Trophoblast cell (in vitro differentiated cells and primary cell): ENCODE measurements around the gene DNMT3B.
"Not testable (repeated sequence)": the region's sequence is repeated elsewhere in the genome, so short reads cannot be mapped to it uniquely, and the experiment has no call there.

Experiments
- DNase-seq, 2 donors: peaks; one replicate each; pipeline ENCODE4 v3.0.0-alpha.2; 2016
- H2AFZ ChIP-seq: 2 replicates; pipeline ENCODE4 v1.6.1; 2013; ENCODE audit warnings: low read length, moderate library complexity, mild to moderate bottlenecking; ENCODE audit not compliant: insufficient read depth, poor library complexity
- H2AK5ac ChIP-seq: 2 replicates; pipeline ENCODE4 v1.6.1; 2013; ENCODE audit warnings: mild to moderate bottlenecking, low read length
- H2BK120ac ChIP-seq: 2 replicates; pipeline ENCODE4 v1.6.1; 2013; ENCODE audit warnings: low read length, mild to moderate bottlenecking, moderate library complexity; ENCODE audit not compliant: insufficient read depth, poor library complexity
- H2BK12ac ChIP-seq: 2 replicates; pipeline ENCODE4 v1.6.1; 2013; ENCODE audit warnings: mild to moderate bottlenecking, low read length, moderate library complexity
- H2BK5ac ChIP-seq: 2 replicates; pipeline ENCODE4 v1.6.1; 2013; ENCODE audit warnings: low read length, low read depth, moderate library complexity, mild to moderate bottlenecking; ENCODE audit not compliant: poor library complexity
- H3K14ac ChIP-seq: 2 replicates; pipeline ENCODE4 v1.6.1; 2013; ENCODE audit warnings: mild to moderate bottlenecking, low read length
- H3K18ac ChIP-seq: 2 replicates; pipeline ENCODE4 v1.6.1; 2013; ENCODE audit warnings: mild to moderate bottlenecking, low read length
- H3K23ac ChIP-seq: 2 replicates; pipeline ENCODE4 v1.6.1; 2013; ENCODE audit warnings: low read length
- H3K27ac ChIP-seq: 2 replicates; pipeline ENCODE4 v1.5.1; 2013; ENCODE audit warnings: low read depth, mild to moderate bottlenecking, inconsistent platforms, low read length, moderate library complexity
- H3K27me3 ChIP-seq: 2 replicates; pipeline ENCODE4 v1.6.1; 2013; ENCODE audit warnings: inconsistent platforms, mild to moderate bottlenecking, low read length, moderate library complexity; ENCODE audit not compliant: insufficient read depth
- H3K36me3 ChIP-seq, 2 experiments: 1 replicate in 1 of 2; 2 replicates in 1 of 2; pipeline ENCODE4 v1.6.1; 2013; ENCODE audit warnings: low read length in 2 of 2, mild to moderate bottlenecking in 2 of 2, moderate library complexity in 1 of 2; ENCODE audit not compliant: insufficient read depth in 2 of 2, control insufficient read depth in 1 of 2
- H3K4ac ChIP-seq: 2 replicates; pipeline ENCODE4 v1.6.1; 2013; ENCODE audit warnings: low read depth, mild to moderate bottlenecking, low read length, moderate library complexity
- H3K4me1 ChIP-seq, 2 experiments: 1 replicate in 1 of 2; 2 replicates in 1 of 2; pipeline ENCODE4 v1.6.1; 2013; ENCODE audit warnings: low read length in 2 of 2, mild to moderate bottlenecking in 2 of 2, moderate library complexity in 1 of 2; ENCODE audit not compliant: insufficient read depth in 2 of 2, control insufficient read depth in 1 of 2
- H3K4me2 ChIP-seq: 2 replicates; pipeline ENCODE4 v1.6.1; 2013; ENCODE audit warnings: inconsistent platforms, mild to moderate bottlenecking, low read length, moderate library complexity
- H3K4me3 ChIP-seq: 2 replicates; pipeline ENCODE4 v1.5.1; 2013; ENCODE audit warnings: mild to moderate bottlenecking, low read depth, low read length, inconsistent platforms
- H3K79me1 ChIP-seq: one replicate; pipeline ENCODE4 v1.6.1; 2013; ENCODE audit warnings: low read length
- H3K79me2 ChIP-seq: 2 replicates; pipeline ENCODE4 v1.6.1; 2013; ENCODE audit warnings: low read length, mild to moderate bottlenecking; ENCODE audit not compliant: control insufficient read depth, insufficient read depth, poor library complexity
- H3K9ac ChIP-seq: 2 replicates; pipeline ENCODE4 v1.6.1; 2013; ENCODE audit warnings: mild to moderate bottlenecking, low read length
- H3K9me3 ChIP-seq: 2 replicates; pipeline ENCODE4 v1.6.1; 2013; ENCODE audit warnings: low read depth, mild to moderate bottlenecking, control low read depth, inconsistent platforms, low read length; ENCODE audit not compliant: insufficient read depth
- H4K12ac ChIP-seq: 2 replicates; pipeline ENCODE4 v1.6.1; 2013; ENCODE audit warnings: low read depth, mild to moderate bottlenecking, low read length, moderate library complexity
- H4K8ac ChIP-seq: 2 replicates; pipeline ENCODE4 v1.6.1; 2013; ENCODE audit warnings: low read depth, mild to moderate bottlenecking, low read length, moderate library complexity
- H4K91ac ChIP-seq: one replicate; pipeline ENCODE4 v1.6.1; 2013; ENCODE audit warnings: low read depth, mild to moderate bottlenecking, low read length, moderate library complexity
- WGBS: extraction: QIAGEN DNeasy Blood & Tissue Kit; methylation state at CpG from one replicate; pipeline ENCODE4 v1.1.7; 2013; ENCODE audit warnings: missing lambda C conversion rate; ENCODE audit not compliant: insufficient read length, insufficient coverage; ENCODE audit errors: extremely low coverage; 5-methylcytosine and 5-hydroxymethylcytosine counted together

DNMT3B gene

DNA sequence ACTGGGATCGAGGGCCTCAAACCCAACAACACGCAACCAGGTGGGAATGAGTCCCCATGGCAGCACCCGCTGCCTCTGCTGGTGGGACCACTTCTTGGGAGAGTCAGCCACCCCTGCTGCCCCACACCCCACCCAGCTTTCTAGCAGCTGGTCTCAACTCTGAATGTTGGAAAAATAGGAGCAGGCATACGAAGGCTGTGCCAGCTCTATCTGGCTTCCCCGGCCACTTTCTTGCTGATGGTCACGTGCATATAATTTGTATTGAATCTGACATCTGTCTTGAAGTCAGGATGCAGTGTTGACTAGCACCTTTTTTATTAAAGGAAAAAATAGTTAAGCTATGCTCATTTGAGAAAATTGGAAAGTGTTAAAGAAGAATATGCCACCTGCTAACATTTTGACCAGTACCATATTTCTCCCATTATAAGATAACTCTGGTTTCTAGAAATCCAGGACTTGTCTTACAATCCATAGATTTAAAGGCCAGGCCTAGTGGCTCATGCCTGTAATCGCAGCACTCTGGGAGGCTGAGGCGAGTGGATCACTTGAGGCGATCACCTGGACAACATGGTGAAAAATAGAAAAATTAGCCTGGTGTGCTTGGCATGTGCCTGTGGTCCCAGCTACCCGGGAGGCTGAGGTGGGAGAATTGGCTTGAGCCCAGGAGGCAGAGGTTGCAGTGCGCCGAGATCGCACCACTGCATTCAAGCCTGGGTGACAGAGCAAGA is 30.7 kb downstream of the DNMT3B start:
- H3K27me3 ChIP-seq: no peaks in the 10 kb centered on the region
- no peak overlapping the region for H4K8ac ChIP-seq

DNA sequence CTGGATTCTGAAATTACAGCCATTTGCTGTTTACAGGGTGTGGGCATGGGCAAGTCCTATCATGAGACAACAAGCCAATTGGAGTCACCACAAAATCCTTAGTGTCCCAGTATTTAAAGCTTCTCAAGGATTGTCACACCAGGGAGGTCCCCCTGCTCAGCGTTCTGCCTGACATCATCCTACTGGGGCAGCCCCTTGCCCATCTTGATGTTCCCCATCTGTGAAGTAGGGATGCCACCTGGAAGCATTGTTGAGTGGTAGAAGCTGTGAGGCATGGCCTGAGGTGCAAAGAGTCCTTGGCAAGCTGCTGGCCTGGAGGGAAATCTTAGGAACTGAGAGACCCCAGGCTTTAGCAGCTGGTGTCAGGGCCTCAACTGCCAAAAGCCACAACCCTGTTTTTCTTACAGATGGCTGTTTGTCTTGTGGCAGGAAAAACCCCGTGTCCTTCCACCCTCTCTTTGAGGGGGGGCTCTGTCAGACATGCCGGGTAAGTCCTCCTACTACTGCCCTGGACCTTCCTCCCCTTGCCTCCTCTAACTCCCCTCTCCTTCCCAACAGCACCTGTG is 34.3 kb downstream of the DNMT3B start:
- H2BK5ac ChIP-seq: no peak overlapping the region
- no peaks in the 10 kb centered on the region for H3K79me1 ChIP-seq
- H3K4me3 ChIP-seq: no peak overlapping the region
- H2AFZ ChIP-seq: no peak overlapping the region
- H4K8ac ChIP-seq: no peak overlapping the region
- H3K27ac ChIP-seq: no peak overlapping the region
- H4K12ac ChIP-seq: no peak overlapping the region
- H3K4me1 ChIP-seq: peaks cover 4 to 5% of the 10 kb centered on the region in 2 experiments
- peaks cover 2% of the 10 kb centered on the region for H3K9me3 ChIP-seq
- no peak overlapping the region for H3K23ac ChIP-seq
- H3K18ac ChIP-seq: no peak overlapping the region
- no peak overlapping the region for H3K9ac ChIP-seq
- no peak overlapping the region for H3K4me2 ChIP-seq
- no peaks in the 10 kb centered on the region for H3K27me3 ChIP-seq
- no CpG with 5 or more reads among the region's 3 CpGs for WGBS
- no peak overlapping the region for H3K14ac ChIP-seq
- no peak overlapping the region for H4K91ac ChIP-seq
- no peak overlapping the region for H2AK5ac ChIP-seq
- no peak overlapping the region for H2BK12ac ChIP-seq
- no peak for DNase-seq
- H3K4ac ChIP-seq: no peak overlapping the region
- peaks cover 57 to 76% of the 10 kb centered on the region in 2 experiments for H3K36me3 ChIP-seq
- no peaks in the 10 kb centered on the region for H3K79me2 ChIP-seq
- H2BK120ac ChIP-seq: no peak overlapping the region

More for the DNA sequence above, 30.7 kb downstream of the DNMT3B start:
- Histone ChIP-seq H3K79me1 (no peaks in the 10 kb centered on the region), H2BK5ac (peak overlapping the region; percentile 3), H2AFZ (no peak overlapping the region), H3K27ac (no peak overlapping the region), H3K4ac (no peak overlapping the region), H2BK12ac (no peak overlapping the region), H3K23ac (no peak overlapping the region), H4K91ac (no peak overlapping the region), H3K9me3 (peaks cover 2% of the 10 kb centered on the region), H2AK5ac (no peak overlapping the region), H4K12ac (no peak overlapping the region), H3K18ac (peak overlapping the region; percentile 37), H3K14ac (no peak overlapping the region), H3K4me2 (no peak overlapping the region), H3K4me3 (no peak overlapping the region), H3K79me2 (no peaks in the 10 kb centered on the region), H2BK120ac (no peak overlapping the region), H3K4me1 (peaks cover 4 to 5% of the 10 kb centered on the region in 2 experiments), H3K9ac (no peak overlapping the region), H3K36me3 (peaks cover 44 to 61% of the 10 kb centered on the region in 2 experiments)
- DNase-seq: no peak
- WGBS: no CpG with 5 or more reads among the region's 13 CpGs

- Histone ChIP-seq H3K27ac (no peak overlapping the region), H3K4me2 (no peak overlapping the region), H3K79me1 (no peaks in the 10 kb centered on the region), H4K12ac (no peak overlapping the region), H3K9ac (no peak overlapping the region), H3K27me3 (no peaks in the 10 kb centered on the region), H3K36me3 (peaks cover 55 to 75% of the 10 kb centered on the region in 2 experiments), H3K4me1 (peaks cover 4 to 5% of the 10 kb centered on the region in 2 experiments), H4K91ac (no peak overlapping the region), H3K4ac (no peak overlapping the region), H3K14ac (no peak overlapping the region), H3K4me3 (no peak overlapping the region), H2BK5ac (no peak overlapping the region), H4K8ac (no peak overlapping the region), H3K9me3 (peaks cover 2% of the 10 kb centered on the region), H2BK12ac (no peak overlapping the region), H3K18ac (no peak overlapping the region), H3K23ac (no peak overlapping the region), H3K79me2 (no peaks in the 10 kb centered on the region), H2AK5ac (no peak overlapping the region), H2BK120ac (no peak overlapping the region), H2AFZ (no peak overlapping the region)
- WGBS: no CpG with 5 or more reads among the region's 10 CpGs
- DNase-seq: peak; percentile 88 to 90
Measured at GRCh38 chr20:32796981-32797451, 34.8 kb downstream of the DNMT3B start.

- not testable (repeated sequence) for H3K4me1 ChIP-seq, H3K4me2 ChIP-seq, H2AK5ac ChIP-seq, H2BK12ac ChIP-seq, H3K23ac ChIP-seq, H3K4me3 ChIP-seq, H3K9ac ChIP-seq, H2BK120ac ChIP-seq, H3K14ac ChIP-seq, H4K91ac ChIP-seq, H3K18ac ChIP-seq, H3K79me2 ChIP-seq, H3K27ac ChIP-seq, H2AFZ ChIP-seq, H4K12ac ChIP-seq, H3K27me3 ChIP-seq, H3K9me3 ChIP-seq, H4K8ac ChIP-seq, H2BK5ac ChIP-seq, H3K79me1 ChIP-seq, H3K4ac ChIP-seq
- DNase-seq: peak; percentile 81 to 91
- H3K36me3 ChIP-seq: peaks cover 54 to 77% of the 10 kb centered on the region in 2 experiments
- no CpG with 5 or more reads among the region's 5 CpGs for WGBS
Measured at GRCh38 chr20:32797571-32797970, 35.4 kb downstream of the DNMT3B start.
